ENCODE measurements around the gene DDX39A.

- TF ChIP-seq CTCF (conservative IDR thresholded peaks at IDR 0.05 in 1 of 2, IDR thresholded peaks at IDR 0.05 in 1 of 2; ENCODE audit: low read depth in 1 of 2, low read length in 2 of 2) (no peak), EZH2 (IDR thresholded peaks at IDR 0.05; ENCODE audit: low read length, missing control alignments) (no peak)
These were observed 22.1 kb upstream of the DDX39A start for GRCh38 chr19:14441041-14441938.
